Keratinocyte (primary cell): Measurements from ENCODE around the gene KIF26A. TPM values are rescaled to one million over a fixed set of nuclear protein-coding genes. Genes with fewer than 3 reads are reported as not detected.

Source experiments
- DNase-seq: peaks from one replicate; pipeline ENCODE4 v3.0.0-alpha.2; 2011; ENCODE audit warnings: low read depth, missing footprints, low spot score
- FAIRE-seq: peaks from 2 replicates; lab custom pipeline; 2011; peaks lifted over from hg19 to GRCh38; lab: Jason Lieb, UNC
- H2AFZ ChIP-seq: 2 replicates; pipeline ENCODE4 v1.6.0; 2012; ENCODE audit warnings: low read length, control low read depth, inconsistent platforms; ENCODE audit not compliant: control insufficient read depth
- H3K27ac ChIP-seq: 2 replicates; pipeline ENCODE4 v1.5.1; 2011; ENCODE audit warnings: low read length; ENCODE audit not compliant: control insufficient read depth, insufficient read depth
- H3K27me3 ChIP-seq: 3 replicates; pipeline ENCODE4 v1.6.0; 2011; ENCODE audit warnings: low read length; ENCODE audit not compliant: control insufficient read depth, insufficient read depth; ENCODE audit errors: extremely low read depth
- H3K36me3 ChIP-seq, 2 experiments: 2 replicates in 1 of 2; 3 replicates in 1 of 2; pipeline ENCODE4 v1.5.1; 2011; ENCODE audit warnings: low read length in 2 of 2, mild to moderate bottlenecking in 1 of 2; ENCODE audit not compliant: control insufficient read depth in 2 of 2, insufficient read depth in 2 of 2; ENCODE audit errors: extremely low read depth in 1 of 2
- H3K4me1 ChIP-seq: 3 replicates; pipeline ENCODE4 v1.5.1; 2011; ENCODE audit warnings: low read length; ENCODE audit not compliant: control insufficient read depth, insufficient read depth; ENCODE audit errors: extremely low read depth
- H3K4me2 ChIP-seq: 3 replicates; pipeline ENCODE4 v1.6.0; 2011; ENCODE audit warnings: low read depth, low read length; ENCODE audit not compliant: control insufficient read depth, insufficient read depth; ENCODE audit errors: extremely low read depth
- H3K4me3 ChIP-seq, 3 experiments: fragments of 200-600 bp in 1 of 3; sonication (generic) in 1 of 3; 2 replicates in 2 of 3; 3 replicates in 1 of 3; pipeline ENCODE4 v1.5.1; 2011 to 2016; ENCODE audit warnings: low read length in 3 of 3, mild to moderate bottlenecking in 3 of 3, control low read depth in 2 of 3, inconsistent platforms in 1 of 3, low read depth in 1 of 3, mixed read lengths in 1 of 3, mixed run types in 1 of 3, moderate library complexity in 1 of 3; ENCODE audit not compliant: control insufficient read depth in 2 of 3, insufficient read depth in 2 of 3; ENCODE audit errors: extremely low read depth in 1 of 3
- H3K79me2 ChIP-seq: 2 replicates; pipeline ENCODE4 v1.6.0; 2012; ENCODE audit warnings: low read length; ENCODE audit not compliant: control insufficient read depth, insufficient read depth
- H3K9ac ChIP-seq: 3 replicates; pipeline ENCODE4 v1.6.0; 2011; ENCODE audit warnings: low read length; ENCODE audit not compliant: control insufficient read depth, insufficient read depth; ENCODE audit errors: extremely low read depth
- H3K9me1 ChIP-seq: 3 replicates; pipeline ENCODE4 v1.6.0; 2011; ENCODE audit warnings: low read length; ENCODE audit not compliant: control insufficient read depth, insufficient read depth; ENCODE audit errors: extremely low read depth
- H3K9me3 ChIP-seq: 2 replicates; pipeline ENCODE4 v1.5.1; 2012; ENCODE audit warnings: low read depth, low read length; ENCODE audit not compliant: control insufficient read depth
- H4K20me1 ChIP-seq: 3 replicates; pipeline ENCODE4 v1.6.0; 2011; ENCODE audit warnings: low read length; ENCODE audit not compliant: control insufficient read depth, insufficient read depth; ENCODE audit errors: extremely low read depth
- EZH2 ChIP-seq: IDR thresholded peaks from one replicate; pipeline ENCODE4 v1.6.1; 2012; ENCODE audit warnings: inconsistent platforms, mild to moderate bottlenecking, low read length, moderate library complexity
- dilution Hi-C: fragments of 300-500 bp; cut with MboI; formaldehyde crosslinking; loops from one replicate; pipeline ENCODE4 v1.7.0; 2020; ENCODE audit warnings: low sequenced_read_pairs; ENCODE audit not compliant: extremely low pct_ligation_motif_present
- polyA plus RNA-seq, 5 experiments: library from polyadenylated mRNA; depleted of rRNA in 3 of 5; stranded (reverse) in 3 of 5; stranded (forward) in 1 of 5; unstranded in 1 of 5; fragments of >200 nt; gene quantifications; 1 replicate in 1 of 5; 2 replicates in 3 of 5; 3 replicates in 1 of 5; pipeline versions ENCODE4 v1.2.1 to v1.2.3, GENCODE V29; 2011 to 2012; ENCODE audit warnings: missing spikeins in 2 of 5, low read depth in 1 of 5, low replicate concordance in 1 of 5
- TF ChIP-seq, protein P1 (sequence below), 3 experiments: IDR thresholded peaks in 1 of 3; conservative IDR thresholded peaks in 1 of 3; optimal IDR thresholded peaks in 1 of 3; 2 replicates in 2 of 3; 3 replicates in 1 of 3; pipeline versions ENCODE3 to v1.5.1; 2011; ENCODE audit warnings: low read length in 3 of 3, mild to moderate bottlenecking in 3 of 3, moderate library complexity in 2 of 3, control low read depth in 1 of 3, inconsistent platforms in 1 of 3; ENCODE audit not compliant: insufficient read depth in 2 of 3; ENCODE audit errors: extremely low read depth in 1 of 3

The KIF26A gene
- polyA plus RNA-seq, 1 donor (not counting 4 experiments of a cell fraction or from before 2014, with no cell fraction given), result 0.07 TPM

DNA sequence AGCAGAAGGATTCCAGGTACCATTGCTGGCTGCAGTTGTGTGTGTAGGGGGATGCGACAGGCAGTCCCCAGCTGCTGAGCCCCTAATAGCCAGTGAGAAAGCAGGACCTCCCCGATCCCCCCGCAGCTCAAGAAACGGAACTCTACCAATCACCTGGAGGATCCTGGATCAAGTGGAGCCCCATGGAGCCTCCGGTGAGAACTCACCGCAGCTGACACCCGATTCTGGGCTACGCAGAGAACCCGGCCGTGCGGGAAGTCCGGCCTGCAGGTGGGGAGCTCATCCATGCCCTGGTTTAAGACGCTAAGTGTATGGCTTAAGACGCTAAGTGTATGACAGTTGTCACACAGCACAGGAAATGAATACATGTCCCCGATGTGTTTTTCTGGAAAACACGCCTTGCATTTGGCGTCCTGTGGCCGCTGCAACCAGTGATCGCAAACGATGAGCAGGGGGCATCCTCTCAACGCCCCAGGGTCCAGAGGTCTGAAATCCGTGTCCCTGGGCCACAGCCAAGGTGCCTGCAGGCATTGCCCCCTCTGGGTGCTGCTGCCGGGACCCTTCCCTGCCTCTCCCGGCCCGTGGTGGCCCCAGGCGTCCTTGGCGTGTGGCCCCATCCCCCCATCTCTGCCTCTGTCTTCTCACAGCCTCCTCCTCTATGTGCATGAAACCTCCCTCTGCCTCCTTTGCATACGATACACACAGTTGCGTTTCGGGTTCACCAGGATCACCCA, 75.1 kb downstream of the KIF26A start:
- H3K36me3 ChIP-seq, result no peaks in the 10 kb centered on the region
- no peak for TF ChIP-seq EZH2
- TF ChIP-seq, protein P1, sequence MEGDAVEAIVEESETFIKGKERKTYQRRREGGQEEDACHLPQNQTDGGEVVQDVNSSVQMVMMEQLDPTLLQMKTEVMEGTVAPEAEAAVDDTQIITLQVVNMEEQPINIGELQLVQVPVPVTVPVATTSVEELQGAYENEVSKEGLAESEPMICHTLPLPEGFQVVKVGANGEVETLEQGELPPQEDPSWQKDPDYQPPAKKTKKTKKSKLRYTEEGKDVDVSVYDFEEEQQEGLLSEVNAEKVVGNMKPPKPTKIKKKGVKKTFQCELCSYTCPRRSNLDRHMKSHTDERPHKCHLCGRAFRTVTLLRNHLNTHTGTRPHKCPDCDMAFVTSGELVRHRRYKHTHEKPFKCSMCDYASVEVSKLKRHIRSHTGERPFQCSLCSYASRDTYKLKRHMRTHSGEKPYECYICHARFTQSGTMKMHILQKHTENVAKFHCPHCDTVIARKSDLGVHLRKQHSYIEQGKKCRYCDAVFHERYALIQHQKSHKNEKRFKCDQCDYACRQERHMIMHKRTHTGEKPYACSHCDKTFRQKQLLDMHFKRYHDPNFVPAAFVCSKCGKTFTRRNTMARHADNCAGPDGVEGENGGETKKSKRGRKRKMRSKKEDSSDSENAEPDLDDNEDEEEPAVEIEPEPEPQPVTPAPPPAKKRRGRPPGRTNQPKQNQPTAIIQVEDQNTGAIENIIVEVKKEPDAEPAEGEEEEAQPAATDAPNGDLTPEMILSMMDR (optimal IDR thresholded peaks at IDR 0.05 in 1 of 3, IDR thresholded peaks at IDR 0.05 in 1 of 3, conservative IDR thresholded peaks at IDR 0.05 in 1 of 3; ENCODE audit: extremely low read depth in 1 of 3, insufficient read depth in 2 of 3, low read length in 3 of 3), result no peak

DNA sequence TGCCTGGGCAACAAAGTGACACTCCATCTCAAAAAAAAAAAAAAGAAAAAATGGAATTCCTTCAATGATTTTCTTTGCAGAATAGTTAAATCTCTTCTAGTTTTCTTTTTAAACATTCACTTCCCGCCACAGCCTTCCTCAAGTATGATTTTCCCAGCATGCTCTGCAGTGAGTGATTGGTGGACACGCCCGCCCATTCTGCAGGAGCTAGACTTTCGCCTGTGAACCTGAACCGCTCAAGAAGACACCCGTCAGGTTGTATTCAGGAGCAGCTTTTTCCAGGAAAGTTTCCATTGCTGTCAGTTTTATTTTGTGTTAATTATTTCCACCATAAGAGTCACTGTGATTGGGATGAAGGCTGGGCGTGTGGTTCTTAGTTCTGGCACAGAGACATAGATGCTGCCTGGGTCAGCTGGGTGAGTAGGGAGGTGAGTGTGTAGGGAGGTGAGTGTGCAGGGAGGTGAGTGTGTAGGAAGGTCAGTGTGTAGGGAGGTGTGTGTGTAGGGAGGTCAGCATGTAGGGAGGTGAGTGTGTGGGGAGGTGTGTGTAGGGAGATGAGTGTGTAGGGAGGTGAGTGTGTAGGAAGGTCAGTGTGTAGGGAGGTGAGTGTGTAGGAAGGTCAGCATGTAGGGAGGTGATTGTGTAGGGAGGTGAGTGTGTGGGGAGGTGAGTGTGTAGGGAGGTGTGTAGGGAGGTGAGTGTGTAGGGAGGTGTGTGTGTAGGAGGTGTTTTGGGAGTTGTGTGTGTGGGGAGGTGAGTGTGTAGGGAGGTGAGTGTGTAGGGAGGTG, 76.2 kb downstream of the KIF26A start:
- no peaks in the 10 kb centered on the region for H3K9me1 ChIP-seq
- H3K36me3 ChIP-seq, result no peaks in the 10 kb centered on the region
- no peak overlapping the region for H3K4me2 ChIP-seq
- H3K9ac ChIP-seq, result no peak overlapping the region
- no peak overlapping the region for H3K27ac ChIP-seq
- H3K79me2 ChIP-seq, result no peaks in the 10 kb centered on the region
- no peaks in the 10 kb centered on the region for H4K20me1 ChIP-seq
- no peaks in the 10 kb centered on the region for H3K27me3 ChIP-seq
- H3K4me3 ChIP-seq, result no peak overlapping the region
- no peak for DNase-seq
- TF ChIP-seq EZH2, result no peak
- TF ChIP-seq, protein P1 (optimal IDR thresholded peaks at IDR 0.05 in 1 of 3, IDR thresholded peaks at IDR 0.05 in 1 of 3, conservative IDR thresholded peaks at IDR 0.05 in 1 of 3; ENCODE audit: extremely low read depth in 1 of 3, insufficient read depth in 2 of 3, low read length in 3 of 3), result no peak
- H3K9me3 ChIP-seq, result no peaks in the 10 kb centered on the region
- no peak for FAIRE-seq
- H2AFZ ChIP-seq, result no peak overlapping the region
- dilution Hi-C loops, result no loop called here
- H3K4me1 ChIP-seq, result no peaks in the 10 kb centered on the region

More for the DNA sequence above, 75.1 kb downstream of the KIF26A start:
- Histone ChIP-seq H3K4me1 (no peaks in the 10 kb centered on the region), H4K20me1 (no peaks in the 10 kb centered on the region), H3K9ac (no peak overlapping the region), H2AFZ (no peak overlapping the region), H3K9me3 (no peaks in the 10 kb centered on the region), H3K79me2 (no peaks in the 10 kb centered on the region), H3K27ac (no peak overlapping the region), H3K4me3 (no peak overlapping the region), H3K9me1 (no peaks in the 10 kb centered on the region), H3K27me3 (no peaks in the 10 kb centered on the region), H3K4me2 (no peak overlapping the region)
- DNase-seq (no peak), FAIRE-seq (no peak)
- dilution Hi-C loops, result no loop called here
